NCI-H345 treated with DMSO at 0.1 percent for 48 hours (cell line): Measurements from ENCODE around the gene AAK1.
"Not testable (repeated sequence)": the region's sequence is repeated elsewhere in the genome, so short reads cannot be mapped to it uniquely, and the experiment has no call there.

Experiments
- DNase-seq: peaks from one replicate; lab custom pipeline; 2025; ENCODE audit not compliant: unreplicated experiment; lab: John Stamatoyannopoulos, UW

Gene AAK1

GRCh38 chr2:69660637-69661036, 17.1 kb upstream of the AAK1 start:
- DNase-seq: no peak

- no peak for DNase-seq
Measured at GRCh38 chr2:69659941-69660483, 16.5 kb upstream of the AAK1 start.

GRCh38 chr2:69659349-69659748, 15.8 kb upstream of the AAK1 start:
- no peak for DNase-seq

GRCh38 chr2:69652206-69652605, 8.7 kb upstream of the AAK1 start:
- DNase-seq: no peak

- not testable (repeated sequence) for DNase-seq
Measured at GRCh38 chr2:69647196-69647595, 3.7 kb upstream of the AAK1 start.

GRCh38 chr2:69646714-69647113, 3.2 kb upstream of the AAK1 start:
- DNase-seq: no peak

GRCh38 chr2:69645921-69646320, 2.4 kb upstream of the AAK1 start:
- DNase-seq: no peak

GRCh38 chr2:69645031-69645431, 1.5 kb upstream of the AAK1 start:
- peak; percentile 8 for DNase-seq

GRCh38 chr2:69644506-69644979, 1.0 kb upstream of the AAK1 start:
- peak; percentile 19 for DNase-seq

- no peak for DNase-seq
Measured at GRCh38 chr2:69642709-69643601, 584 bp downstream of the AAK1 start.

- no peak for DNase-seq
Measured at GRCh38 chr2:69641887-69642708, 1.4 kb downstream of the AAK1 start.

- no peak for DNase-seq
Measured at GRCh38 chr2:69641471-69641870, 2.1 kb downstream of the AAK1 start.

- DNase-seq: no peak
Measured at GRCh38 chr2:69639266-69639665, 4.3 kb downstream of the AAK1 start.

- DNase-seq: no peak
Measured at GRCh38 chr2:69638630-69639029, 4.9 kb downstream of the AAK1 start.

GRCh38 chr2:69637923-69638322, 5.6 kb downstream of the AAK1 start:
- DNase-seq: no peak

- DNase-seq: no peak
Measured at GRCh38 chr2:69636395-69636794, 7.1 kb downstream of the AAK1 start.

- no peak for DNase-seq
Measured at GRCh38 chr2:69635432-69635831, 8.1 kb downstream of the AAK1 start.

GRCh38 chr2:69634196-69634821, 9.2 kb downstream of the AAK1 start:
- DNase-seq: no peak

- DNase-seq: no peak
Measured at GRCh38 chr2:69631402-69631801, 12.1 kb downstream of the AAK1 start.

- no peak for DNase-seq
Measured at GRCh38 chr2:69629921-69630608, 13.5 kb downstream of the AAK1 start.
